HUES64 (cell line): Measurements from ENCODE around the gene MEA1.

Source experiments
- H3K27ac ChIP-seq: 2 replicates; pipeline ENCODE4 v1.7.0; 2013; ENCODE audit warnings: low read depth, low read length, inconsistent platforms
- H3K27me3 ChIP-seq: 2 replicates; pipeline ENCODE4 v1.6.1; 2013; ENCODE audit warnings: mild to moderate bottlenecking, low read length; ENCODE audit not compliant: insufficient read depth
- H3K36me3 ChIP-seq: 2 replicates; pipeline ENCODE4 v1.6.1; 2013; ENCODE audit warnings: mild to moderate bottlenecking, low read length; ENCODE audit not compliant: insufficient read depth
- H3K4me1 ChIP-seq: 2 replicates; pipeline ENCODE4 v1.6.1; 2013; ENCODE audit warnings: mild to moderate bottlenecking, low read length, moderate library complexity; ENCODE audit not compliant: insufficient read depth
- H3K4me3 ChIP-seq: 2 replicates; pipeline ENCODE4 v1.5.1; 2013; ENCODE audit warnings: mild to moderate bottlenecking, low read length, moderate library complexity
- H3K9ac ChIP-seq: 2 replicates; pipeline ENCODE4 v1.6.1; 2013; ENCODE audit warnings: mild to moderate bottlenecking, low read depth, low read length
- H3K9me3 ChIP-seq: 2 replicates; pipeline ENCODE4 v1.6.1; 2013; ENCODE audit warnings: low read depth, low read length; ENCODE audit not compliant: insufficient read depth
- WGBS: fragments of 150-250, 120-280 bp; methylation state at CpG from one replicate; pipeline ENCODE4 v1.1.7; 2013; ENCODE audit warnings: missing lambda C conversion rate; 5-methylcytosine and 5-hydroxymethylcytosine counted together

MEA1 gene

GRCh38 chr6:42969934-42970333, 43.8 kb downstream of the MEA1 start:
- 88% methylated on average over 4 of the region's 4 CpGs for WGBS
- Histone ChIP-seq H3K27me3 (no peaks in the 10 kb centered on the region), H3K9me3 (no peaks in the 10 kb centered on the region), H3K36me3 (no peaks in the 10 kb centered on the region), H3K9ac (no peak overlapping the region), H3K4me3 (no peak overlapping the region), H3K27ac (no peak overlapping the region), H3K4me1 (no peaks in the 10 kb centered on the region; the same call in 1 of the 2 replicates)

- Histone ChIP-seq H3K4me3 (no peak overlapping the region), H3K9me3 (no peaks in the 10 kb centered on the region), H3K27me3 (no peaks in the 10 kb centered on the region), H3K27ac (no peak overlapping the region), H3K36me3 (no peaks in the 10 kb centered on the region), H3K9ac (no peak overlapping the region), H3K4me1 (no peaks in the 10 kb centered on the region; the same call in 1 of the 2 replicates)
- 82% methylated on average over 2 of the region's 2 CpGs for WGBS
Observed at GRCh38 chr6:42969431-42969830, 44.3 kb downstream of the MEA1 start.

DNA sequence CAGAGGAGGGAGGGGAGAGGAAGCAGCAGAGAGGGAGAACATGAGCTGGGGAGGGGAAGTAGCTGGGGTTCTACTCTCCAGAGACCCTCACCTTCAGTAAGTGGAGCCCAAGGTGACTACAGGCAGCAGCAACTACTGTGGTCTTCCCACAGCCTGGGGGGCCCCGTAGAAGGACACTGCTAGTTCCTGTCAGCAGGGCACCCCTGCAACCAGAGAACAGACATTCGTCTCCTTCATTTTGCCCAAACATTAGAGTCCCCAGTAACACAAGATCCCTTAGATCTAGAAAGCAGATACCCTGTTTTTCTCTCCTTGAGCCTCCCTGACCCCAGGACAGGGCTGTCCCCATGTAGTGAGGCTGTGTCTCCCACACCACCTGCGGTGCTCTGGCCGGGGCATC, 45.0 kb downstream of the MEA1 start:
- H3K9me3 ChIP-seq: no peaks in the 10 kb centered on the region
- H3K4me1 ChIP-seq: no peaks in the 10 kb centered on the region; the same call in 1 of the 2 replicates
- 92% methylated on average over 4 of the region's 4 CpGs for WGBS
- no peaks in the 10 kb centered on the region for H3K27me3 ChIP-seq
- H3K36me3 ChIP-seq: no peaks in the 10 kb centered on the region
- no peak overlapping the region for H3K9ac ChIP-seq
- H3K27ac ChIP-seq: no peak overlapping the region
- H3K4me3 ChIP-seq: no peak overlapping the region

DNA sequence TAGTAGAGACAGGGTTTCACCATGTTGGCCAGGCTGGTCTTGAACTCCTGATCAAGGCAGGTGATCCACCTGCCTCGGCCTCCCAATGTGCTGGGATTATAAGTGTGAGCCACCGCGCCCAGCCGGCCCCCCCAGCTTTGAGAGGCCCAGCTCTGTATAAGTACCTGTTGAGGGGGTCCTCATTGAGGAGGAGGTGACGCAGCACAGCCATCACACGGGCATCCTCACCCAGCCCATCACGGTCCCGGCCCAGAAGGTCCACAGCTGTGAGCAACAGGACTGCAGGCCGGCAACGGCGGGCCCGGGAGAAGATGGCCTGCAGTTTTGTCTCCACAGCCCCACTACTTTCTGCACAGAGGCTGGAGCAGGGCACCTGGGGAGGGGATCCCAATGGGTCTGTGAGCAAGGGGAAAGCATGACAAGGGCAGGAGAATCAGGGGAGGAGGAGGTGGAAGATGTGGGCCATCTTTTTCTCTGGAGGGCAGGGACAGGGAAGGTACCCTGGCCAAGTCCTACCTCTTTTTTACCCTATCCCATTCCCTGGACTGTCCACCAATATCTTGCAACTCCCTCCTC, 45.5 kb downstream of the MEA1 start:
- H3K9ac ChIP-seq: no peak overlapping the region
- H3K27me3 ChIP-seq: no peaks in the 10 kb centered on the region
- no peak overlapping the region for H3K27ac ChIP-seq
- no peaks in the 10 kb centered on the region for H3K9me3 ChIP-seq
- H3K36me3 ChIP-seq: no peaks in the 10 kb centered on the region
- no peak overlapping the region for H3K4me3 ChIP-seq
- H3K4me1 ChIP-seq: no peaks in the 10 kb centered on the region; the same call in 1 of the 2 replicates
- 94% methylated on average over 12 of the region's 12 CpGs for WGBS

GRCh38 chr6:42967228-42967627, 46.5 kb downstream of the MEA1 start:
- WGBS: 93% methylated on average over 11 of the region's 11 CpGs
- no peaks in the 10 kb centered on the region; the same call in 1 of the 2 replicates for H3K4me1 ChIP-seq
- no peaks in the 10 kb centered on the region for H3K36me3 ChIP-seq
- H3K27ac ChIP-seq: no peak overlapping the region
- no peak overlapping the region for H3K9ac ChIP-seq
- H3K9me3 ChIP-seq: no peaks in the 10 kb centered on the region
- H3K4me3 ChIP-seq: no peak overlapping the region
- no peaks in the 10 kb centered on the region for H3K27me3 ChIP-seq

- Histone ChIP-seq H3K9me3 (no peaks in the 10 kb centered on the region), H3K27ac (no peak overlapping the region), H3K4me1 (no peaks in the 10 kb centered on the region; the same call in 1 of the 2 replicates), H3K4me3 (no peak overlapping the region), H3K9ac (no peak overlapping the region), H3K36me3 (no peaks in the 10 kb centered on the region), H3K27me3 (peaks cover 3% of the 10 kb centered on the region; the same call in 1 of the 2 replicates)
- 91% methylated on average over 7 of the region's 7 CpGs for WGBS
Observed at GRCh38 chr6:42966571-42966970, 47.2 kb downstream of the MEA1 start.

GRCh38 chr6:42963855-42964605, 49.7 kb downstream of the MEA1 start:
- Histone ChIP-seq H3K27ac (no peak overlapping the region), H3K27me3 (peaks cover 26% of the 10 kb centered on the region), H3K36me3 (no peaks in the 10 kb centered on the region), H3K4me3 (no peak overlapping the region), H3K9me3 (no peaks in the 10 kb centered on the region), H3K4me1 (no peaks in the 10 kb centered on the region; the same call in 1 of the 2 replicates), H3K9ac (no peak overlapping the region)
- WGBS: 75% methylated on average over 9 of the region's 9 CpGs

- Histone ChIP-seq H3K27me3 (peaks cover 30% of the 10 kb centered on the region), H3K27ac (no peak overlapping the region), H3K9me3 (no peaks in the 10 kb centered on the region), H3K4me3 (no peak overlapping the region), H3K9ac (no peak overlapping the region), H3K4me1 (no peaks in the 10 kb centered on the region; the same call in 1 of the 2 replicates), H3K36me3 (no peaks in the 10 kb centered on the region)
- WGBS: 83% methylated on average over 12 of the region's 12 CpGs
Observed at GRCh38 chr6:42963179-42963854, 50.4 kb downstream of the MEA1 start.

DNA sequence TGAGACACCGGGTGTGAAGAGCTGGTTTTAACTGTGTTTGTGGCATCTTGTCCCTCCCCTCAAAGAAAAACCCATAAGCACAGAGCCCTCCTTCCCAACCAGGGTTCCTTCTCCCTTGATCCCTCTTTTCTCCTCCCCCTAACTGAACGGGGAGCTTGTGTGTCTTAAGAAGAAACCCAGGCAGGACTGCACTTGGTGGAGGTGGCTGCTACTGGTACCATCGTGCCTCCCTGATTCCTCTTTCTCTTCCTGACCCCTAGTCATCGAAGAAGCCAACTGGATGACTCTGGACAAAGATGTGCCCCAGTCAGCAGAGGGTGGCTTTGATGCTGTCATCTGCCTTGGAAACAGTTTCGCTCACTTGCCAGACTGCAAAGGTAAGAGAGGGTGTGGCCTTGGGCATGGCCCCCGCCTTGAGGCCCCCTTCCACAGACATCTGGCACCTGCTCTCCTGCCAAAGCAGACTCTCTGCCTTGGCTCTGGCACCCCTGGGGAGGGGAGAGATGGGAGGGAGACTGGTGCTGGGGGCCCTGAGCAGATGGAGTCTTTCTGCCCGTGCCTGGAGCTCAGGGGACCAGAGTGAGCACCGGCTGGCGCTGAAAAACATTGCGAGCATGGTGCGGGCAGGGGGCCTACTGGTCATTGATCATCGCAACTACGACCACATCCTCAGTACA, 51.1 kb downstream of the MEA1 start:
- no peak overlapping the region for H3K9ac ChIP-seq
- H3K36me3 ChIP-seq: no peaks in the 10 kb centered on the region
- 91% methylated on average over 12 of the region's 13 CpGs for WGBS
- H3K27me3 ChIP-seq: peaks cover 30% of the 10 kb centered on the region
- H3K4me3 ChIP-seq: no peak overlapping the region
- no peaks in the 10 kb centered on the region for H3K9me3 ChIP-seq
- H3K27ac ChIP-seq: no peak overlapping the region
- no peaks in the 10 kb centered on the region; the same call in 1 of the 2 replicates for H3K4me1 ChIP-seq

- Histone ChIP-seq H3K9ac (no peak overlapping the region), H3K9me3 (no peaks in the 10 kb centered on the region), H3K4me1 (no peaks in the 10 kb centered on the region; the same call in 1 of the 2 replicates), H3K36me3 (no peaks in the 10 kb centered on the region), H3K27ac (no peak overlapping the region), H3K27me3 (peaks cover 30% of the 10 kb centered on the region), H3K4me3 (no peak overlapping the region)
- WGBS: 89% methylated on average over 12 of the region's 12 CpGs
Observed at GRCh38 chr6:42962096-42962495, 51.6 kb downstream of the MEA1 start.
